C4-2B (cell line): ENCODE measurements around the gene SSTR4.

Experiments used
- ZFX ChIP-seq: fragments of 450-650 bp; IDR thresholded peaks from 2 replicates; pipeline ENCODE4 v1.6.1; 2017
- TF ChIP-seq, protein P1 (sequence below): fragments of 450-650 bp; conservative IDR thresholded peaks from 2 replicates; pipeline ENCODE4 v1.5.1; 2017; ENCODE audit warnings: mild to moderate bottlenecking

- TF ChIP-seq, protein P1, sequence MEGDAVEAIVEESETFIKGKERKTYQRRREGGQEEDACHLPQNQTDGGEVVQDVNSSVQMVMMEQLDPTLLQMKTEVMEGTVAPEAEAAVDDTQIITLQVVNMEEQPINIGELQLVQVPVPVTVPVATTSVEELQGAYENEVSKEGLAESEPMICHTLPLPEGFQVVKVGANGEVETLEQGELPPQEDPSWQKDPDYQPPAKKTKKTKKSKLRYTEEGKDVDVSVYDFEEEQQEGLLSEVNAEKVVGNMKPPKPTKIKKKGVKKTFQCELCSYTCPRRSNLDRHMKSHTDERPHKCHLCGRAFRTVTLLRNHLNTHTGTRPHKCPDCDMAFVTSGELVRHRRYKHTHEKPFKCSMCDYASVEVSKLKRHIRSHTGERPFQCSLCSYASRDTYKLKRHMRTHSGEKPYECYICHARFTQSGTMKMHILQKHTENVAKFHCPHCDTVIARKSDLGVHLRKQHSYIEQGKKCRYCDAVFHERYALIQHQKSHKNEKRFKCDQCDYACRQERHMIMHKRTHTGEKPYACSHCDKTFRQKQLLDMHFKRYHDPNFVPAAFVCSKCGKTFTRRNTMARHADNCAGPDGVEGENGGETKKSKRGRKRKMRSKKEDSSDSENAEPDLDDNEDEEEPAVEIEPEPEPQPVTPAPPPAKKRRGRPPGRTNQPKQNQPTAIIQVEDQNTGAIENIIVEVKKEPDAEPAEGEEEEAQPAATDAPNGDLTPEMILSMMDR, result no peak
- no peak for TF ChIP-seq ZFX
Measured at GRCh38 chr20:23068283-23068682, 33.2 kb downstream of the SSTR4 start.
